ENCODE measurements around the gene OR6X1.
A peak's percentile ranks its signal among the peaks of the same experiment; 100 is the strongest.
"Not testable (repeated sequence)": the region's sequence is repeated elsewhere in the genome, so short reads cannot be mapped to it uniquely, and the experiment has no call there.

The OR6X1 gene

DNA sequence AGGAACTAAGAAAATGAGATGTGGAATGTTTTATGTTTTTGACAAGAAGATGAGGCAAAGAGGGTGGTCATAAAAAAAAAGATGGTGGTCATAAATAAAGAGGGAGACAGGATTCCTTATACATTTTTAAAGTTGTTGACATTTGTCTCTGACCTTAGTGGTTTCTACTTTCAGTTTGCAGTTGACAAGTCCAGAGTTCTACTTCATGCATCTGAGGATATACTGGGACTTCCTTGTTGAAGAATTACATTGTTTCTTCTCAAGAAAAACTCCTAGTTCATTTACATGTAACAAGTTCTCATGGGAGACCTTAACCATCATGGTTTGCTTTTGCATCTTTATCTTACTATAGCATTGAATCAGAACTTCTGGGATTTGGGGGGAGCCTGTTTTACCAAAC, 1.2 kb downstream of the OR6X1 start:
- Histone ChIP-seq H3K36me3 (ENCODE audit: insufficient read depth, low read depth, low read length) (no peaks in the 10 kb centered on the region), H3K9ac (ENCODE audit: low read depth, low read length) (no peak overlapping the region), H3K27me3 (ENCODE audit: insufficient read depth, low read length) (no peaks in the 10 kb centered on the region), H3K27ac (ENCODE audit: low read length) (no peak overlapping the region), H3K4me3 (ENCODE audit: low read length) (no peak overlapping the region), H3K4me1 (ENCODE audit: insufficient read depth, low read length) (no peaks in the 10 kb centered on the region; the same call in 1 of the 2 replicates), H3K9me3 (ENCODE audit: insufficient read depth, low read depth, low read length) (peaks cover 8% of the 10 kb centered on the region)

DNA sequence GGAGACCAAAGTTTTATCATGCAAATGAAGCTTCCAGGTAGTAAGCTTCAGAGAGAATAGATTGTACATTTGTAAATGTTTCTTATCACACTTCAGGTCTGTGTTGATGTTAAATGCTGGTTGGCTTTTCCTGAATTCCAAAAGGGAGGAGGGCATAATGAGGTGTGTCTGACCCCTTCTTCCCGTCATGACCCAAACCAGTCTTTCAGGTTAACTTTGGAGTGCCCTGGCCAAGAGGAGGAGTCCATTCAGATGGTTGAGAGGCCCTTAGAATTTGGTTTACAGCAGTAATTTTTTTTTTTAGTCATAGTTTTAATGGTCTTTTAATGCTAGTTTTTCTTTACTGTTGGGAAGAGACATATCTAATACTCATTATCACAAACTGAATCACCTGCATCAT, 2.5 kb downstream of the OR6X1 start:
- no peak overlapping the region for H3K9ac ChIP-seq (ENCODE audit: low read depth, low read length)
- no peaks in the 10 kb centered on the region for H3K36me3 ChIP-seq (ENCODE audit: insufficient read depth, low read depth, low read length)
- H3K4me1 ChIP-seq (ENCODE audit: insufficient read depth, low read length): no peaks in the 10 kb centered on the region; the same call in 1 of the 2 replicates
- no peaks in the 10 kb centered on the region for H3K27me3 ChIP-seq (ENCODE audit: insufficient read depth, low read length)
- no peak overlapping the region for H3K4me3 ChIP-seq (ENCODE audit: low read length)
- H3K9me3 ChIP-seq (ENCODE audit: insufficient read depth, low read depth, low read length): peaks cover 9% of the 10 kb centered on the region
- no peak overlapping the region for H3K27ac ChIP-seq (ENCODE audit: low read length)

DNA sequence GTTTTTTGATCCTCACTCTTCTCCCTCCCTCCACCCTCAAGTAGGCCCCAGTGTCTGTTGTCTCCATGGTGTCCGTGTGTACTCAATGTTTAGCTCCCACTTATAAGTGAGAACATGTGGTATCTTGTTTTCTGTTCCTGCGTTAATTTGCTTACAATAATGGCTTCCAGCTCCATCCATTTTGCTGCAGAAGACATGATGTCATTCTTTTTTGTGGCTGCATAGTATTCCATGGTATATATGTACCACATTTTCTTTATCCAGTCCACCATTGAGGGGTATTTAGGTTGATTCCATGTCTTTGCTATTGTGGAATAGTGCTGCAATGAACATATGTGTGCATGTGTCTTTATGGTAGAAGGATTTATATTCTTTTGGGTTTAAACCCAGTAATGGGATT, 6.0 kb downstream of the OR6X1 start:
- not testable (repeated sequence) for H3K27ac ChIP-seq (ENCODE audit: low read length); H3K27me3 ChIP-seq (ENCODE audit: insufficient read depth, low read length); H3K9ac ChIP-seq (ENCODE audit: low read depth, low read length); H3K4me3 ChIP-seq (ENCODE audit: low read length); H3K36me3 ChIP-seq (ENCODE audit: insufficient read depth, low read depth, low read length); H3K9me3 ChIP-seq (ENCODE audit: insufficient read depth, low read depth, low read length)
- H3K4me1 ChIP-seq (ENCODE audit: insufficient read depth, low read length): peaks cover 22% of the 10 kb centered on the region; the same call in 1 of the 2 replicates

DNA sequence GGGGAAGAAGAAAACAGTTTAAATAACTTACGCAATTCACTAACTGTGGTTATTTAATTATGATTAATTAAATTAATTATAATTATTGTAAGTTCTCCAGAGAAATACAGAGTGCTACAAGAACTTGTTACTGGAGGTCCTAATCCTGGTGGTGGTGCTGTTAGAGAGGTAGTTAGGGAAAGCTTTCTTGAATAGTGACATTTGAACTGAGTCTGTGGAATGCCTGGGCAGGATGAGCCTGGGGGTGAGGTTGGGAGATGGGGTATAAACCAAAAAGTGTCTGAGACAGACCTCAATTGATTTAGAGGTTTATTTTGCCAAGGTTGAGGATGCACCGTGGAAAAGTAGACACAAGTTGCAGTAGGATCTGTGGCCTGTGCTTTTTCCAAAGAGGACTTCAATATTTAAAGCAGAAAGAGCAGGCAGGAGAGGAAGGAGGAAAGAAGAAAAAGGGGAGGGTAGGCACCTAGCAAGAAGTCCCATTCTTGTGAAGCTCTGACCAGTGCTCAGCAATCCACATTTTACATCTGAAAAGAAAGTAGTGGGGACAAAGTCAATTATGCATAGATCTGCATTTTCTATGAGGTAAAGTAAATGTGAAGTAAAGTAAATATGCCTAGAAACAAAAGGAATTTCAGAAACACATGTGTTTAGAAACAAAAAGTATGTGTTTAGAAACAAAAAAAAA, 8.4 kb downstream of the OR6X1 start:
- Histone ChIP-seq H3K4me1 (ENCODE audit: insufficient read depth, low read length) (peaks cover 32% of the 10 kb centered on the region; the same call in 1 of the 2 replicates), H3K27me3 (ENCODE audit: insufficient read depth, low read length) (no peaks in the 10 kb centered on the region), H3K27ac (ENCODE audit: low read length) (no peak overlapping the region), H3K9ac (ENCODE audit: low read depth, low read length) (peak overlapping the region; percentile 49; the same call in 1 of the 2 replicates), H3K9me3 (ENCODE audit: insufficient read depth, low read depth, low read length) (peaks cover 9% of the 10 kb centered on the region), H3K36me3 (ENCODE audit: insufficient read depth, low read depth, low read length) (no peaks in the 10 kb centered on the region), H3K4me3 (ENCODE audit: low read length) (peak overlapping the region; percentile 55; the same call in 1 of the 2 replicates)

DNA sequence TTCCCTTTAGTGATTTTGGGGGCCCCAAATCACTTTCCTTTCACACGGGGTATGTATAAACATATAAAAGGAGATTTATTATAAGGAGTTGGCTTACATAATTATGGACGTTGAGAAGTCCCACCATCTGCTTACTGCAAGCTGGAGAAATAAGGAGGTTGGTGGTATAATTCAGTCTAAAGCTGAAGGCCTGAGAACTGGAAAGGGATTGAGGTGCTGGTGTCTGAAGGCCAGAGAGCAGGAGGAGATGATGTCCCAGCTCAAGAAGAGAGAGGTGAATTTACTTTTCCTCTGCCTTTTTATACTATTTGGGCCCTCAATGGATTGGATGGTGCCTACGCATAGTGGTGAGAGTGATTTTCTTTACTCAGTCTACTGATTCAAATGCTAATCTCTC, 11.6 kb downstream of the OR6X1 start:
- H3K27ac ChIP-seq (ENCODE audit: low read length): peak overlapping the region; percentile 90
- H3K9ac ChIP-seq (ENCODE audit: low read depth, low read length): peak overlapping the region; percentile 92; the same call in 1 of the 2 replicates
- H3K36me3 ChIP-seq (ENCODE audit: insufficient read depth, low read depth, low read length): peaks cover 26% of the 10 kb centered on the region
- peaks cover 42% of the 10 kb centered on the region for H3K4me1 ChIP-seq (ENCODE audit: insufficient read depth, low read length)
- H3K4me3 ChIP-seq (ENCODE audit: low read length): peak overlapping the region; percentile 82
- peaks cover 15% of the 10 kb centered on the region for H3K9me3 ChIP-seq (ENCODE audit: insufficient read depth, low read depth, low read length)
- H3K27me3 ChIP-seq (ENCODE audit: insufficient read depth, low read length): no peaks in the 10 kb centered on the region

DNA sequence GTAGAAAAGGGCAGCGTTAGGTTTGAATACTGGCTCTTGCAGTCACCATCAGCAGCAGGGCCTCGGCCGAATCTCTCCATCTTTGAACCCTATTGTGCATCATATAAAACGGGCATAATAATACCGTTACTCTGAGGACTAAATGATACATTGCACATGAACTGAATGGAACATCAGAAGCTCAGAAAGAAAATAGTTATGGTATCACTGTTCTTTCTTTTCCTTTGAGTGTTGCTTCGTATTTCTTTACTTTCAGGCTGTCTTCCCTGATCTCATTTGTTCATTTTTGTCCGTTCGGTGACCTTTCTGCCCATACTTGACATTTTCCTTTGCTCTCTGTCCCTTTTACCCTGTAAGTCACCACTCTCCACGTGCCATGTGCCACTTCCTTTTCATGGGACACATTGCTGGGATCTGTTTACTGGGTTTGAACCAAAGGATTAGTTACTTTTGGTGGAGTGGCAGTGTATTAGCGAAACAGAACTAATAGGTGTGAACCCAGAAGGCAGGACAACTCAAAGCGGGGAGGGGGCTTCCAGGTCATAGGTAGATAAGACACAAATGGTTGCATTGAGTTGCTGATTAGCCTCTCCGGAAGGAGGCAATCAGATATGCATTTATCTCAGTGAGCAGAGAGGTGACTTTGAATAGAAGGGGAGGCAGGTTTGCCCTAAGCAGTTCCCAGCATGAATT, 12.1 kb downstream of the OR6X1 start:
- peak overlapping the region; percentile 90 for H3K27ac ChIP-seq (ENCODE audit: low read length)
- peak overlapping the region; percentile 92 for H3K9ac ChIP-seq (ENCODE audit: low read depth, low read length)

DNA sequence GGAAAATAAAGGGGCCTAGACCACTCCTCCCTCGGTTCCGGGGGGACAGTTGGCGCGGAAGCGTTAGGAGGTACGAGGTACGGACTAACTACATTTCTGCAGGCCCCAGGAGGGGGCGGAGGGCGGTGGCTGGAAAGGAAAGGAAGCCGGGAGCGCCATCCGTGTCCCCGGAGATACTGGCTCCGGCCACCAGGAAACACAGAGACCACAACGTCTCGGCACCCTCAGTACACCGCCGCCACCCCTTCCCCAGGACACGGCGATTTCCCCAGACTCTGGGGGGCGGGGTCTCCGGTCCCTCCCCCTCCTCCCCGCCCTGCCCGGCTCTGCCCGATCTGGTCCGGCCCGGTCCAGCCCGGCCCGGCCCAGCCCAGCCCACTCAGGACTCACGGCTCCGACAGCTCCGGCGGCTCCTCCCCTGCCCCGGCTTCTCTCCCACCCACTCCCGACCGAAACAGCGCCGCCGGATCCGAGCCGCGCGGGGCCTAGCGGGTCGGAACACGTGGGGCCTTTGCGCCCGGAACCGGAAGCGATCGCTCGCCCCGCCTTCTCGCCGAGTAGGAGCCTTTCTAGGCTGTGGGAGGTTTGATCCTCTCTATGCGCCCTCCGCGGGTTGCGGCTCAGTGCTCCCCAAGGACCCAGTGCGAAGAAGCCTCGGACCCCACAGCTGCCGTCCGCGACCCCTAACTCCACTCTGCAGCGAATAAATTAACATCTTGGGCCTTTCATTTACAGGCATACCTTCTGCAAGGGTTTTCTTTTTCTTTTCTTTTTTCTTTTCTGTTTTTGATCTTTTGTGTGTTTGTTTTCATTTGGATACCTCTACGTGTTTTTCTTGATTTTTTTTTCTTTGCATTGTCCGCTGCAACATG, 12.9 kb downstream of the OR6X1 start, which contains the start of gene ZNF202:
Gene ZNF202, minus strand, starts transcription at position 502 of the 872 bp plus-strand sequence. CDS start 10,772 bp downstream, outside the sequence.
- Histone ChIP-seq H3K9ac (ENCODE audit: low read depth, low read length) (peak within 1 kb of the TSS; percentile 92), H3K36me3 (ENCODE audit: insufficient read depth, low read depth, low read length) (peaks cover 39% of the 10 kb centered on the region), H3K27me3 (ENCODE audit: insufficient read depth, low read length) (no peaks in the 10 kb centered on the region), H3K4me3 (ENCODE audit: low read length) (peak within 1 kb of the TSS; percentile 82), H3K4me1 (ENCODE audit: insufficient read depth, low read length) (peaks cover 39% of the 10 kb centered on the region), H3K9me3 (ENCODE audit: insufficient read depth, low read depth, low read length) (peaks cover 24% of the 10 kb centered on the region), H3K27ac (ENCODE audit: low read length) (peak within 1 kb of the TSS; percentile 85)

More for the DNA sequence above, 12.1 kb downstream of the OR6X1 start:
- H3K9me3 ChIP-seq (ENCODE audit: insufficient read depth, low read depth, low read length): peaks cover 20% of the 10 kb centered on the region
- H3K4me1 ChIP-seq (ENCODE audit: insufficient read depth, low read length): peaks cover 42% of the 10 kb centered on the region
- H3K4me3 ChIP-seq (ENCODE audit: low read length): peak overlapping the region; percentile 82
- no peaks in the 10 kb centered on the region for H3K27me3 ChIP-seq (ENCODE audit: insufficient read depth, low read length)
- H3K36me3 ChIP-seq (ENCODE audit: insufficient read depth, low read depth, low read length): peaks cover 32% of the 10 kb centered on the region

DNA sequence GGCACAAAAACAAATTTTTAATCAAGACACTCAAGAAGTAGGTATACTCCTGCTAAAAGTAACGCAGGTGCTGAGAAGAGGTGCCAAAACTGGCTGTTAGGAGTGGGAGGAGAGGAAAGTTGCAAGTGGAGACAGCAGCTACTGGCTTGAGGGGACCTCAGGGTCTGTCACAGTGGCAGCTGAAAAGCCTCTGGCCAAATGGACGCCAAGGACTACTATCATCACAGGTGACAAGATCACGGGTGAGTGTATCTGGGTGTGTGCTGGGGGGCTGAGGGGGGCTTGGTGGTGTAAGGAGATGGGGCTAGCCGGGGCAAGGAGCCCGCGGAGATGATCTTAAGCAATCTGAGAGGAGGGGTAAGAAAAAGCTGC, 13.5 kb downstream of the OR6X1 start:
- Histone ChIP-seq H3K4me1 (ENCODE audit: insufficient read depth, low read length) (peaks cover 37% of the 10 kb centered on the region), H3K9ac (ENCODE audit: low read depth, low read length) (peak overlapping the region; percentile 92), H3K27me3 (ENCODE audit: insufficient read depth, low read length) (no peaks in the 10 kb centered on the region), H3K9me3 (ENCODE audit: insufficient read depth, low read depth, low read length) (peaks cover 24% of the 10 kb centered on the region), H3K36me3 (ENCODE audit: insufficient read depth, low read depth, low read length) (peaks cover 46% of the 10 kb centered on the region), H3K4me3 (ENCODE audit: low read length) (peak overlapping the region; percentile 82), H3K27ac (ENCODE audit: low read length) (peak overlapping the region; percentile 85)

DNA sequence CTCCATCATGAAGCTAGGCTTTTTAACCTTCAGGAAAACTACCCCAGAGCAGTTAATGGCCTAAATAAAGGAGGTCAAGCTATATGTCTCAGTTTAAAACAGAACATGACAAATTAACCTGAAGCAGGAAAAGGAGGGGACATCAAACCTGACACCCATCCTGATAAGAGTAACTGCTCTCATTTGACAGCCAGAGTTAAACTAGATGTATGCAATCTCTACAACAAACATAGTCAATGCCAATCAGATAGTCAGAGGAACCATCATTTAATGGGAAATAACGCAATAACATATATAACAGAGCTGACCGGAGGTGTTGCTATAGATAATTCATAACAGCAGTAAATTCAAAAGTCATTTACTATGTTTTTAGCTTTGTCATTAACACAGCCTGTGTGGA, 15.9 kb downstream of the OR6X1 start:
- peaks cover 70% of the 10 kb centered on the region for H3K36me3 ChIP-seq (ENCODE audit: insufficient read depth, low read depth, low read length)
- H3K4me3 ChIP-seq (ENCODE audit: low read length): no peak overlapping the region; the same call in 1 of the 2 replicates
- no peak overlapping the region for H3K9ac ChIP-seq (ENCODE audit: low read depth, low read length)
- peaks cover 21% of the 10 kb centered on the region for H3K4me1 ChIP-seq (ENCODE audit: insufficient read depth, low read length)
- peaks cover 24% of the 10 kb centered on the region for H3K9me3 ChIP-seq (ENCODE audit: insufficient read depth, low read depth, low read length)
- H3K27ac ChIP-seq (ENCODE audit: low read length): no peak overlapping the region
- no peaks in the 10 kb centered on the region for H3K27me3 ChIP-seq (ENCODE audit: insufficient read depth, low read length)

DNA sequence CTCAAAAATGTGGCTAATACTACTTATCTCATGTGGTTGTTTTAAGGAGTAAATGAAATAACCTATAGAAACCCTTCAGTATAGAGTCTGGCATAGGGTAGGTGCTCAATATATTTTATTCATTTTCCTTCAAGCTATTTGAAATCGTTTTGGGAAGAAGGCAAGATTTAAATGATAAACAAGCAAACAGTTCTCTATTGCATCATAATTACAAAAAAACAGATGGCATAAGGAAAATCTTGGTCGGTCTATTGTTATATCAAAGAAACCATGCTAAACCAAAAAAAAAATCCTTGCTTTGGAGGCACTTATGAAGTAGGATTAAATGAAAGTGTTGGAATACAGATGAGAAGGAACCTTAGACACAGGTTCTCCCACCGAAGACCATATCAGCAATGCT, 17.5 kb downstream of the OR6X1 start:
- Histone ChIP-seq H3K27me3 (ENCODE audit: insufficient read depth, low read length) (no peaks in the 10 kb centered on the region), H3K9ac (ENCODE audit: low read depth, low read length) (no peak overlapping the region), H3K9me3 (ENCODE audit: insufficient read depth, low read depth, low read length) (peaks cover 24% of the 10 kb centered on the region), H3K36me3 (ENCODE audit: insufficient read depth, low read depth, low read length) (peaks cover 86% of the 10 kb centered on the region), H3K4me1 (ENCODE audit: insufficient read depth, low read length) (peaks cover 10% of the 10 kb centered on the region), H3K27ac (ENCODE audit: low read length) (no peak overlapping the region), H3K4me3 (ENCODE audit: low read length) (no peak overlapping the region)

DNA sequence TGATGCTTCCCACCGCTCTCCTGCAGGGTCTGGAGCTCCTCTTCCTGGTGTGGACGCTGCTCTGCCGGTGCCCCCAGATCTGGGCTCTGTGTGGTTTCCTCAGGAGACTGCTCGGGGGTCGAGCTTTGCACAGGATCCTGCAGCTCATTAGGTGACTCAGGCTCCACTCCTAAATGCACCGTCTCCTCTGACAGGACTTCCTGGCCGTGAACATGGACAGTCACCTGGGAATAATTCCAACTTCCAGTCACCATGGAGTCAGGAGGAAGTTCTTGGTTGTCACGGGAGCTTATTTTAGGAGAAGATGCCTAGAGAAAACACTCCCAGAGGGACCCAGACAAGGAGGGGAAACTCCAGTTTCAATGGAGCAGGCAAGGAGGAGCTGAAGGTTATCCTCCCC, 24.7 kb downstream of the OR6X1 start:
- Histone ChIP-seq H3K36me3 (ENCODE audit: insufficient read depth, low read depth, low read length) (peaks cover 100% of the 10 kb centered on the region), H3K4me1 (ENCODE audit: insufficient read depth, low read length) (no peaks in the 10 kb centered on the region), H3K9ac (ENCODE audit: low read depth, low read length) (no peak overlapping the region), H3K4me3 (ENCODE audit: low read length) (no peak overlapping the region), H3K9me3 (ENCODE audit: insufficient read depth, low read depth, low read length) (no peaks in the 10 kb centered on the region; the same call in none of the 2 replicates), H3K27me3 (ENCODE audit: insufficient read depth, low read length) (no peaks in the 10 kb centered on the region), H3K27ac (ENCODE audit: low read length) (no peak overlapping the region)
